ENCODE measurements around the gene SORCS3. TPM values are rescaled to one million over a fixed set of nuclear protein-coding genes. Genes with fewer than 3 reads are reported as not detected.

Gene SORCS3
- total RNA-seq, 1 experiment from 2014 or later = not detected

DNA sequence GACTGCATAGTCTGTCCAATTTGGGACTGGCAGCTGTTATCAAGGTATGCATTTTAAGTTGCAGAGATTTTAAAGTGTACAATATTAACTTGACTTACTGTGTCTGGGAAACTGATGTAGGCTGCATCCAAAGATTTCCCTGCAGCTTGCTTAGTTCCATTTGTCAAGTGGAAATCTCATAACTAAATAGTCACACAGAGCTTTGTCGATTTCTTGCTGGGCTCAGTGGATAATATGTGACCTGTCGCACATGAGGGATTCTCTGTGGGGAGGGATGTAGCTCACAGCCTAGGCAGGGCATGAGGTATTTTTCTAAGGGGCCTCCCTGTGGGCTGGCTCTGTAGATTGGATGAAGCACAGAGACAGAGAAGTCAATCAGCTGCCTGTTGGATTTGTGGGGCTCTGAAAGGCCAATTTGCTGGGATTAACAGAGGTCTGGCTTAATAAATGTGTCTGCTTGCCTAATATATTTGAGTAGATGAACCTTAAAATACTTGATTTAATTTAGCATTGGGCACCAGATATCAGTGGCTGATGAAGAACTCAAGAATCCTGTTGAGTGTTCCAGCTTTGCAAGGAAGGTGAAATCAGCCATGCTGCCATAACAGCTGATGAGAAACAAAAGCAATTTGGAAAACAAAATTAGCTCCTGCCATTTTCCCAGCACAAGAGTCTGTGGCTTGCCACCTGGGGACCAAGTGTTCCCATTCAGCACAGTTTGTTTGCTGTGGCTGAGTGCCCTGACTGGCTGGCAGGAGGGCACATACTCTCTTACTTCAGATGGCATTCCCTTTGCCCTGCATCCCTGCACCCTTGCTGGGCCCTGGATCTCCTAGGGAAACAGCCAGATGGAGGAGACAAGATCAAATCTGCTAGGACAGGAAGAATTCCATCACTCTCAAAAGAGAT is 598.5 kb downstream of the SORCS3 start:
- no peak for DNase-seq (ENCODE audit: extremely low read depth, low read depth)

DNA sequence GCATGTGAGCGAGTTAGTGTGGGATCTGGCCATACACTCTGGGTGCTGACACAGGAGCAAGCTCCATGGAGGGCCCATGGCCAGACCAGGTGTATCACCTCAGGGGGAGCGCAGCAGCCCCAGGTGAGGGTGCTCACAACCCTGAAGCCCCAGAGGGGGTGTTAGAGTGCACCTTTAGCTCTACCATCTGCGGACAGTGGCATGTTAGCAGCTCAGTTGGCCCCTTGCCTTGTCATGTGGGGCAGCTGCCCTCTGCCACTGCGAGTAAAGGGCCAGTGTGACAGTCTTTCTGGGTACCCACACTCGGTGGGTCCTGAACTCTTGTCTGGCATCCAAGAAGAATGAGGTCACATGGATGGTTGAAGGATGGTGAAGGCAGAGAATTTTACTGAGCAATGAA is 600.2 kb downstream of the SORCS3 start:
- DNase-seq (ENCODE audit: extremely low read depth, low read depth) = no peak

DNA sequence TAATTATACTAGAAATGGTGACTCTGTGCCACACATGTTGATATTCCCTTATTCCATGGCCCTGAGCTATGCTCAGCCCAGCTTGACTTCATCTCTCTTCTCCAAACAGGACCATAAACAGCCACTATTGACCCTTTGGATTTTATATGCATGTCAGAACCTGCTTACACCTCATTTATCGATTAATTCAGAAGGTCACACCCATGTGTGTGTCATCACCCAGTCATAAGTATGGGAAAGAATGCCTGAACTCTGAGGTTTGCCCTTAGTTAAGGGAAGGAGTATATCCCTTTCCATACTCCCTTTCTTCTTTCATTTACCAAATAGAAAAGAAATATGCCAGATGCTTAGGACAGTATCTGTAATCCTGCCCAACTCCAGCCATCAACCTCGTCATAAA is 602.3 kb downstream of the SORCS3 start:
- DNase-seq (ENCODE audit: extremely low read depth, low read depth) = no peak

DNA sequence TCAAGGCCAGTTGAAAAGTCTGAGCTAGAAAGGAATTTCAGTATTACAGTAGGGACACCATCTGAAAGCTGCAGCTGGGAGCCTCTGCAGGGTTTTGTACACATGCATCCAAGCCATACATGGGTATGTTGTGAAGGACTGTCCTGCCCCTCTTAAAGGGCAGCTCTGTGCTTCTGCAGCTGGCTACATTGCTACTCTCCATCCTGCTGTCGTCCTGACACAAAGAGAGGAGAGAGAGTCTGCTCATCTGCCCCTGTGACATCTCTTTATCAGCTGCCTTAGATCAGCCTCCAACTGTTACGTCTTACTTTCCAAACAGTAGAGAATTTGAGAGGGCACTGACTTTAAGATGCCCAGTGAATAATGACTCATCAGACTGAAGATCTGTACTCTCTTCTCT is 602.7 kb downstream of the SORCS3 start:
- DNase-seq (ENCODE audit: extremely low read depth, low read depth) = no peak

DNA sequence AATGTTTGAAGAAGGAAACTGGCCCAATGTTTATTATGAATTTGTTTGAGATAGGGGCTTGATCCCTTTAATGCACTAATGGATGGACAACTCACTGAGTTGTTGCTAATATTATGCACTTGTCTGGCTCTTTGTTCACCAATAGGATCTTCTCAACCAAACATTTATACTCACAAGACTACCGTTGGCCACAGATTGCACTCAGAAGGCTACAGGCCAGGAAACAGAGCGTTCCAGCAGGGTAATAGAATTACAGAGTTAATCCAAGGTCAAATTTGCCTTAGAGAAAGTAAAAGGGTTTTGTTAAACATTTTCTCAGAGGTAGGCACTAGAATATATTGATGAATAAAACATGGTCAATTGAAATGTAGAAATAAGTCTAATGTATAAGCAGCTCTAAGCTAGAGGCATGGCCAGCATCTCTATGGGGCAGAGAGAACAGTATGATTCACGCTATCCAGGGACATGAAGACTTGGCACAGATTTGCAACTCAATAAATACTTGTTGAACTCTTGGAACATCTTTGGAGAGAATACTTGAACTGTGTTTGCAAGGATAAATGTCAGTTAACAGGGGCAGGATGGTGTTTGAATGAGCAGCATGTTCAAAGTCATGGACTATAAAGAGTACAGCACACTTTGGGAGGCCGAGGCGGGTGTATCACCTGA is 606.9 kb downstream of the SORCS3 start:
- DNase-seq (ENCODE audit: extremely low read depth, low read depth) = no peak

DNA sequence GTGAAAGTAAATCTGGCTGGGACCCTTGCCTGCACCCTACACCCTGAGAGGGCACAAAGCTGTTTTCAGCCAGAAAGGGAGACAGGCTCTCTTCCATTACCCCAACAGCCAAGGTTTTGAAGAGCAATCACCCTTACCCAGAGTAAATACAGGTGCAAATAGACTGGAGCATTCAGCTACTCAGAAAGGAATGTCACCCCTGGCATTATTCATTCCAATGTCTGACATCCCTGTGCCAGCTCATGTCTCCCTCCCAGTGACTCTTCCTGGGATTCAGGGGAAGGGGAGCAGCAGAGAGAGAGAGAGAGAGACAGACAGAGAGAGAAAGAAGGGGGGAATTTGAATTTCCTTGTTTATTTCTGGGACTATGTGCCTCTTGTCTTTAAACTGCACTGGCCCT is 611.8 kb downstream of the SORCS3 start:
- no peak for DNase-seq (ENCODE audit: extremely low read depth, low read depth)

DNA sequence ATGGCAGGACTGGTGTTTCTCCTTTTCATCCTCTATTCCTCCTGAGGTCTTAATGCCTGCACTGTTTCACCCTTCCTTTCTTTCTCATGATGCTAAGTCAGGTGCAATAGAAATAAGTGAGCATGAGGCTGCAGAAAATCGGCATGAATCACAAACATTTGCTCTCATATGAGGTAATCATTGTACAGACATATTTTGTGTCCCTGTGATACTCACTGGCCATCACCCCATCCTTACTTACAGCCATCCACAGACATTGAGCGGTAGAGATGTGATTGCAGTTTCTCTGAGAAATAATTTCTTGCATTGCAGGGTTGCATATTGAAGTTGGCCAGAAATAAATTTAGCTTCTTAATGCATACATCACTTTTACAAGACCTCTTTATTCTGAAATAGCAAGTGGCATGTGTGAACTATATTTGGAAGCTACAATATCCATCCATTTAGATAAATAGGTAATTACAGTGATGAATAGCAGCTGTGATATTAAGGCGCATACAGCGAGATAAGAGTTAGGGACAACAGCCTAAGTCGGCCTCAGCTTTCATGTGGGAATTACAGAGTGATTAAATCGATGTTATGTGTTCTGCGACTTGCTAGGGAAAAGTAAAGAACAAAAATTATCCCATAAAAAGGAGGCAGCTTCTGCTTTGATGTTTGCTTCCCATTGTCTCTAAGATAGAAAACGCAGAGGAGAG is 612.6 kb downstream of the SORCS3 start:
- DNase-seq (ENCODE audit: extremely low read depth, low read depth) = no peak

DNA sequence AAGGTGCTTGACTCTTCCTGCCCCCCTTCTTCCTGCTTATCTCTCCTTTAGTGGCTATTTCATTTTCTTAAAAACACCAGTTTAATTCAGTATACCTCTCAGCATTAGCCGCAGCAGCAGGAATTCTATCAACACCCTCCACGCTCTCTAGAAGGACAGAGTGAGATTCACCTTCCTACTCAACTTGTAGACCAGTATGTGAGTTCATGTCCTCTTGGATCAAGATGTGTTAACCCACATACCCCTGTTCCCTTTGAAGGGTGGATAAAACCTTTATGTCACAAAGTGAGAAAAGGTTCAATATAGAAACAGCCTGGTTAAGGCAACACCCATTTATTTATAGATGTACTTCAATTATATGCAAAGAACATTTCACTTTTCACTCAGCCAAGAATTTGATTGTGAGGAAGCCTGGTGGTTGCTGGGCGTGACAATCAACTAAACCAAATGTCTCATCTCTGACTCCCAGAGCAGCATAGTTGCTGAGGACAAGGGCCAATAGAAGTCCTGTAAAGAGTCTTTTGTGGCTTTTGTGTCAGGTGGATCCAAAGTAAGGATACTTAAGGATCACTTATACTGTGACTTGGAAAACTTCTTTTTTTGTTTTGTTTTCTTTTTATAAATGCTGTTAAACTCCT is 617.1 kb downstream of the SORCS3 start:
- DNase-seq (ENCODE audit: extremely low read depth, low read depth) = no peak

DNA sequence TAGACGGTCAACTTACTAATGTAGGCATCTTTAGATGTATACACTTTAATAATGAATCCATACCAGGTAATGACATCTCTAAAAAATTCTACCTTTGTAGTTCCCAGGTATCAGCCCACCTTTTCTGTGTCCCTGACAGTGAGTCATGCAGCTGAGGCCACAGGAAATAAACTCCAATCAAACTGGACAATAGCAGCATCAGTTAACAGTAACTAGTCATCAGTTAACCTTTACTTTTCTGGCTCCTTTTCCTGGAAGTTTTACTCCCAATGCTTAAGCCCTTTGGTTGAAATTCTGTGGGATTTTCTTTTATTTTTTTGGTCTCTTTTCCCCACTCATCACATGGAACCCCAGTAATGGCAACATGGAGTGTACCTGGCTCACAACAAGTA is 617.6 kb downstream of the SORCS3 start:
- DNase-seq (ENCODE audit: extremely low read depth, low read depth) = no peak

DNA sequence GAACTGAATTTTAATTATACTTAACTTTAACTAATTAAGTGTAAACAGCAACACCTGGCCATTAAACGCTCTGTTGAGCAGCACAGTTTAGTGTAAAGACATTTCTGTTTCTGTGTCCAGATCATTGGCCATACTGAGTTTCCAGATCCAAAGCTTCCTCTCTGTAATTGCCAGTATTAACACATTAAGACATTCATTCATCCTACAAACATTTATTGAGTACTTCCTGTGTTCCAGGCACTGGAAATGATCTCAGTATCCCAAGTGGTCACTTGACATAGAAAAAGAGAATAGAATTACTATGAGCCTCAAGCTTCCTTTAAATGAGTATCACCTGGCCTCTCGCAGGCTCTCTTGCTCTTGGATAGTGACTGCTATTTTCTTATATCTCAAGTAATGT is 618.1 kb downstream of the SORCS3 start:
- no peak for DNase-seq (ENCODE audit: extremely low read depth, low read depth)

DNA sequence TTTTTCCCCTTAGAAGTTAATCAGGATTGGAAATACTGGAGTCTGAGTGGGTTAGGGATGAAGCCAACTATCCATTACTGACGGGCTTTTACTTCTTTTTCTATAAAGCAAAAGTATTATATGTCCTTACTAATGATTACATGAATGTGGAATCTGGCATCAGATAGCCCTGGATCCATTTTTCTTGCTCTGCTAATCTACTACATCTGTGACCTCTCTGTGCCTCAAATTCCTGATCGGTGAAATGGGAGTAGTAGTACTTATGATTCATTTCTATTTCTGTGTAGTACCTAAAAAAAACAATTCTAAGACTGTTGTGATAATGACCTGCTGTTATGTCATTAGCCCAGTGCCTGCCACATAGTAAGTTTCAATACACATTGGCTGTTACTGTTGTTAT is 621.6 kb downstream of the SORCS3 start:
- no peak for DNase-seq (ENCODE audit: extremely low read depth, low read depth)

DNA sequence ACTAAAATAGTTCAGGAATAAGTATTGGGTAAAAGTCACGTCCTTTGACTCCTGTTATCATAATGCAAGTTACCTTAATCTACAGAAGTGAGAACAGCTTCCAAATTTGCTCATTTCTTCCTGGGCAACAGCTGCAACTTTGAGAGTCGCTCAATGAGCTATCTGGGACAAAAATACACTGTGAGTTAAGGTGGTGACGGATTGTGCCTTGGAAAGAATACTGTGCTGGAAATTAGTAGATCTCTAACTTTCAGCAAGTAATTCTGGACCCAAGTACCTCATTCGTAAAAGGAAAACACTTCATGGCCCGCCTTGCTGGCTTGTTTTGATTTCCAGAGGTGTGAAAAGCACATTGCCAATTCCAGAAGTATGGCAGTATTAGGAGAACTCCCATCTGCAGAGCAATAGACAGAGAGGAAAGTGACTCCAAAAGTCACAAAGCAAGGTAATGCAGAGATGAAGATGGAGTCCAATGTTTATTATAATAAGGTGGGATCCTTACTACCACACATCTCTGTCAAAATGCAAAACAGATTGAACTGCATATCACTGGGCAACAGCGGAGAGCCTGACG is 626.0 kb downstream of the SORCS3 start:
- DNase-seq (ENCODE audit: extremely low read depth, low read depth) = no peak

DNA sequence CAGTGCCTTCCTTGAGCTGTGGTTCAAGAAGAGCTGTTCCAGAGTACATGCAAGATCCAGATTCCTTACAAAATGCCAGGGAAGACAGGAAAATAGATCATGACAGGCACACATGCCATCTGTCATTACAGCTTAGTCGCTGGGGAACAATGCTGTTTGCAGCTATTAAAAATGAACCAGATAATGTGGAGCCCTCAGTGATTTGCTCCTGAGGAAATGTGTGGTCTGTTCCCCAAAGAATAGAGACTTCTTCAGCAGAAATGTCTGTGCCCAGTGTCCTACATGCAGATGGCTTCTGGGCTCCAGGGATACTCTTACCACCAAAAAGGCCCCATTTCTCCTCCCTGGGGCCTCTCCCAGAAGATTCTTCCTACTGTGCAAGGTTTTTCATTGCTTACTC is 627.9 kb downstream of the SORCS3 start:
- DNase-seq (ENCODE audit: extremely low read depth, low read depth) = no peak

DNA sequence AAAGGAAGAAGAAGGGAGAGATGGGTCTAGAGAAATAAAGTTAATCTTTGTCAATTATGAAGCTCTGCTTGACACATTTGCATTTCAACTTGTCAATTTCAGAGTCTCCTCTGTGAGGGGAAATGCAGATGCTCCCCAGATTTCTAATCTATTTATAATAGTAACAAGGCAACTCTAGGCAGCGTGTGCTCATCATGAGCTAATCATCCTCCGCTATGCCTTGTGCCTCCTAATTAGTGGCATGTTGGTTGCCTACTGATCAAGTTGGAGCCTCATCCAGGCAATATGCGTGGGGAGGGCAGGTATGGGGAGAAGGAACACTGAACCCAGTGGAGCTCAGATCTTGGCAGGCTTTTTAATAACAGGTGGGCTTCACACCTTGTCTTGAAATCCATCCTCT is 628.6 kb downstream of the SORCS3 start:
- DNase-seq (ENCODE audit: extremely low read depth, low read depth) = no peak

DNA sequence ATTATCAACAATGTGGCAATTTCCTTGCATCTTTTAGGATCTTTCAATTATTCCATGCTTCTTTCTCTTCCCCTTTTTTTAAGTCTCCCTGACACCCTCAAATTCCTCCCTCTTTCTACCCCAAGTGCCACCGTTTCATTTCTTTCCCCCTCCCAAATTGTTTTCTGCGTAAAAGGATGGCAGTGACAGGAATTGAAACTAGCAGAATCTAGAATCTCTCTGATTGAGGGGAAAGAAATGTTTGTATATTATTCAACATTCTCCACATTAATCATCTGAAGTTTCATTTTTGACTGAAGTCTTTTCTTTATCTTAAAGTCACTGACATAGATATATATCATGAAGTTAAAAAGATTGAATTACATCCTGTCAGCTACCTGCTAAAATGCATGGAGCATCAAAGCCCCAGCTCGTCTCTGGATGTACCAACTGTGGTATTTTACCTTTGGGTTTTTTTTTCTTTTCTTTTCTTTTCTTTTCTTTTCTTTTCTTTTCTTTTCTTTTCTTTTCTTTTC is 633.5 kb downstream of the SORCS3 start:
- no peak for DNase-seq (ENCODE audit: extremely low read depth, low read depth)

DNA sequence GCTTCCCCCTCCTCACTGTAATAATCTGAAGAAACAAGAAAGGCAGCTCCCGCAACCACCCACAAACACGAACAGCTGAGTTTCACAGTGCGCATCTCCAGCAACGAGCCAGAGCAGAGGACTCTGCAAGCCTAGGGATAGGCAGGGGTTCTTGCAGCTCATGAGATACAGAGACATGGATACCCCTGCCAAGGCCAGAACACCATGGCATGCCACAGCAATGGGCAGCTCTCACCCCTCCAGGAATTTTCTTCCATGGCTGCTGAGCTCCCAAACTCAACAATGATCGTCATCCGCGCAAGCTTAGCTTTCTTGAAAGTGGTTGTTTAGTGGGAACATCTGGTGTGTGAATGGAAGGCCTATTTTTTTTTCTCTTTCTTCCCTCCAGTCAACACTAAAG is 637.3 kb downstream of the SORCS3 start:
- DNase-seq (ENCODE audit: extremely low read depth, low read depth) = no peak

DNA sequence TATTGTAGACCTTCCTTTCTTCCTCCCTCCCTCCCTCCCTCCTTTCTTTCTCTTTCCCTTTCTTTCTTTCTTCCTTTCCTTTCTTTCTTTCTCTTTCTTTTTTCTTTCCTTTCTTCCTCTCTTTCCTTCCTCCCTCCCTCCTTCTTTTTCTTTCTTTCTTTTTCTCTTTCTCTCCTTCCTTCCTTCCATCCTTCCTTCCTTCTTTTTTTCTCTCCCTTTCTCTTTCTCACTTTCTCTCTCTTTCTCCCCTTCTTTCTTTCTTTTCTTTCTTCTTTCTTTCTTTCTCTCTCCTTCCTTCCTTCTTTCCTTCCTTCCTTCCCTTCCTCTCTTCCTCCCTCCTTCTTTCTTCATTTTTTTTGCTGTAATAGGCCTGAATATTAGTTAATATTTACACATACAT is 638.0 kb downstream of the SORCS3 start:
- DNase-seq (ENCODE audit: extremely low read depth, low read depth) = no peak

DNA sequence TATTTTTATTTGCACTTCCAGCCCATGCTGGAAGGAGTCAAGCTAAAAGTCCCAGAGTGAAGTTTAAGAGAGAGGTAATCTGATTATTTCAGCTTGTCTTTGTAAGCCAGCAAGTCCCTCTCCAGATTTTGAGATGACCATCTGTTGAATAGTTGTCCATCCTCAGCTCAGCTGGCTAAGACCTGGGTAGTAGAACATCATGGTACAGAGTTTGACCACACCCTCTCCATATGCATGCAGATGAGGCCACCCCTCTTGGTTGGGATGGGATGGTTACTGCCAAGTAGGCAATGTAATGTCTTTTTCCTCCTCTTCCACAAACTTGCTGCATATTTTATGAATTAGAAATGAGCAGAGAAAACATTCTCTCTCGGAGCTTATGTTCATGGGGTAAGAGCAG is 639.8 kb downstream of the SORCS3 start:
- DNase-seq (ENCODE audit: extremely low read depth, low read depth) = no peak

DNA sequence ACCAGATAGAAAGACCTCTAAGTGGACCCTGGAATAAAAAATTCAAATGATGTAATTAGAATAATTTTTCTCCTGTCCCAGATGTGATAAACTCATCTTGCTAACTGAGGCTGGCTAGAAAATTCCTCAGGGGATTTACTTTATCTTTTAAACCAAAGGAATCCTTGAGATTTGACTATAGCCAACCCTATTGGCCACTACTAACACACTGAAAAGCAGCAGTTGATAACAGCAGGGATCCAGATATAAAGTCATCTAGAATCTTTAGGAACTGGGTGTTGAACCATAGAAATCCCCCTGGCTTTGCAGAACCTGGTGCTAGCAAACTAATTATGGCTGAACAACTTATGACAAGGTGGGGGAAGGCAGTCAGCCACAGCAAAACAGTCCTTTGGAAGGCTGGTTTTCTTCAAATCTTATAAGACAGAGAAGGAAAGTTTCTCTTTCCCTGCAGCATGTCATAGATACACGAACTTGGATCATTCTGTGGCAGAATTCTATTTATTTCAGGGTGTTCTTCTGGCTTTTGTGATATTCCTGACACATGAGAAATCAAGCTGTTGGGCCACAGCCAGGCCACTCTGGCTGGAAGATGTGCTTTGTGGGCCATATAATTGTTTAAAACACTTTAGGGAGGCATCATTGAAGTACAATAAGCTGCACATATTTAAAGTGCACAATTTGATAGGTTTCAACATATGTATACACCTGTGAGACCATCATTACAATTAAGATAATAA is 643.6 kb downstream of the SORCS3 start:
- DNase-seq (ENCODE audit: extremely low read depth, low read depth) = no peak

DNA sequence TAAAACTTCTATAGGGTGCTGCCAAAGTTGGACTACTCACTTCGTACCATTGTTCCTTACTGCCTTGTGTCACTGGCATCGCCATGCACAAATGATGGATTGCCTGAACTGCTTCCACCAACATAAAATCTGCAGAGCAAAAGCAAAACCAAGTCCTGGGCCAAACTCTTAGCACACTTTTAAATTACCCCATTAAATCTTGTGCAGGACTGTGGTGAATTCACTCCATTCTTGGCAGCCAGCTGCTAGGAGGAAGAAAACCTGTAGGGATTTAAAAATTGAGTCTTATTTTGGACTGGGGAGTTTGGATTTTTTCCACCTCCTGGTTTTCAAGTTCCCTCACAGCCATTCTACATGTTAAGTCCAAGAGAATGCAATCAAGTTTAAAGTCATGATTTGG is 646.9 kb downstream of the SORCS3 start:
- DNase-seq (ENCODE audit: extremely low read depth, low read depth) = no peak
